HepG2 (cell line): ENCODE results near the gene ARHGEF40. TPM values are rescaled to one million over a fixed set of nuclear protein-coding genes. Genes with fewer than 3 reads are reported as not detected.
A peak's percentile ranks its signal among the peaks of the same experiment; 100 is the strongest.

ENCODE experiments used
- ATRX ChIP-seq: sonication (generic); formaldehyde crosslinking; IDR thresholded peaks from 2 replicates; pipeline ENCODE4 v1.4.0; 2020; ENCODE audit warnings: missing genetic modification reagents, borderline replicate concordance
- HNRNPUL1 ChIP-seq: fragments of 200-400 bp; formaldehyde crosslinking; IDR thresholded peaks from 2 replicates; pipeline ENCODE4 v1.6.1; 2017; ENCODE audit warnings: low read depth, mild to moderate bottlenecking, low read length, moderate library complexity
- KAT7 ChIP-seq: IDR thresholded peaks from 2 replicates; pipeline ENCODE4 v1.6.1; 2018; ENCODE audit warnings: borderline replicate concordance, missing compliant biosample characterization
- KLF13 ChIP-seq: sonication (generic); formaldehyde crosslinking; IDR thresholded peaks from 2 replicates; pipeline ENCODE4 v1.4.0; 2020; ENCODE audit warnings: mild to moderate bottlenecking, missing genetic modification reagents
- NFIB ChIP-seq: sonication (generic); formaldehyde crosslinking; IDR thresholded peaks from 2 replicates; pipeline ENCODE4 v1.9.0; 2021; ENCODE audit warnings: missing genetic modification reagents, mild to moderate bottlenecking, borderline replicate concordance
- NR0B2 ChIP-seq: sonication (generic); formaldehyde crosslinking; IDR thresholded peaks from 2 replicates; pipeline ENCODE4 v1.4.0; 2020; ENCODE audit warnings: mild to moderate bottlenecking, missing genetic modification reagents
- ONECUT2 ChIP-seq: sonication (generic); formaldehyde crosslinking; IDR thresholded peaks from 2 replicates; pipeline ENCODE4 v1.4.0; 2020; ENCODE audit warnings: missing genetic modification reagents
- PITX1 ChIP-seq: sonication (generic); formaldehyde crosslinking; IDR thresholded peaks from 2 replicates; pipeline ENCODE4 v1.5.1; 2020; ENCODE audit warnings: mild to moderate bottlenecking, missing genetic modification reagents
- SP2 ChIP-seq: sonication (generic); formaldehyde crosslinking; IDR thresholded peaks from 2 replicates; pipeline ENCODE4 v1.5.1; 2020; ENCODE audit warnings: mild to moderate bottlenecking, missing genetic modification reagents
- U2AF2 ChIP-seq: fragments of 200-400 bp; formaldehyde crosslinking; IDR thresholded peaks from 2 replicates; pipeline ENCODE4 v1.6.1; 2017; ENCODE audit warnings: low read depth, mild to moderate bottlenecking, low read length
- ZBTB2 ChIP-seq: sonication (generic); formaldehyde crosslinking; IDR thresholded peaks from 2 replicates; pipeline ENCODE4 v1.8.0; 2022; ENCODE audit warnings: low read depth, missing genetic modification reagents
- ZFP36L2 ChIP-seq: sonication (generic); formaldehyde crosslinking; IDR thresholded peaks from 2 replicates; pipeline ENCODE4 v1.4.0; 2020; ENCODE audit warnings: missing genetic modification reagents
- ZNF407 ChIP-seq: sonication (generic); formaldehyde crosslinking; IDR thresholded peaks from one replicate; pipeline ENCODE4 v1.5.1; 2020; ENCODE audit warnings: mild to moderate bottlenecking, missing genetic modification reagents; ENCODE audit errors: not compliant biosample characterization
- ZNF468 ChIP-seq: sonication (generic); formaldehyde crosslinking; IDR thresholded peaks from 2 replicates; pipeline ENCODE4 v1.8.0; 2022; ENCODE audit warnings: mild to moderate bottlenecking, moderate library complexity, missing genetic modification reagents
- ZNF607 ChIP-seq: sonication (generic); formaldehyde crosslinking; IDR thresholded peaks from 2 replicates; pipeline ENCODE4 v1.5.1; 2020; ENCODE audit warnings: missing genetic modification reagents, mild to moderate bottlenecking, borderline replicate concordance
- ZNF766 ChIP-seq: sonication (generic); formaldehyde crosslinking; IDR thresholded peaks from 2 replicates; pipeline ENCODE4 v1.5.0; 2020; ENCODE audit warnings: missing genetic modification reagents, borderline replicate concordance
- ZXDC ChIP-seq: sonication (generic); formaldehyde crosslinking; IDR thresholded peaks from 2 replicates; pipeline ENCODE4 v1.5.0; 2020; ENCODE audit warnings: mild to moderate bottlenecking, missing genetic modification reagents
- polyA plus RNA-seq, 8 experiments: library from polyadenylated mRNA; depleted of rRNA in 3 of 8; stranded (reverse) in 7 of 8; unstranded in 1 of 8; fragments of >200 nt; fragmentation: Illumina TruSeq in 4 of 8; extraction: Trizol in 4 of 8; gene quantifications; 2 replicates each; pipeline versions ENCODE4 v1.2.1 to v1.2.3, GENCODE V29; 2011 to 2016; ENCODE audit warnings: low read depth in 4 of 8, missing spikeins in 1 of 8, mixed read lengths in 1 of 8; ENCODE audit not compliant: insufficient read depth in 1 of 8
- total RNA-seq, 5 experiments: library from RNA; depleted of rRNA; stranded (reverse); fragments of >200 nt; fragmentation: Illumina TruSeq; extraction: Trizol; gene quantifications; 2 replicates each; pipeline ENCODE4 v1.2.3, GENCODE V29; 2016; ENCODE audit warnings: low read depth in 1 of 5

Gene ARHGEF40
- total and polyA plus RNA-seq, 2 of the 13 experiments (the other 11 are each of a cell fraction or from before 2014, with no cell fraction given): 28.1 to 78.1 TPM

- TF ChIP-seq ZNF407 (no peak), HNRNPUL1 (no peak), NFIB (CRISPR knock-in tag) (no peak), U2AF2 (no peak), KLF13 (CRISPR knock-in tag) (no peak), ZNF766 (CRISPR knock-in tag) (no peak), NR0B2 (no peak), SP2 (CRISPR knock-in tag) (no peak), ATRX (no peak), ZNF607 (CRISPR knock-in tag) (no peak; the same call in 1 of the 2 replicates), ZNF468 (CRISPR knock-in tag) (no peak), PITX1 (CRISPR knock-in tag) (no peak), ZXDC (peak; percentile 15), KAT7 (CRISPR knock-in tag) (no peak), ZFP36L2 (CRISPR knock-in tag) (no peak), ZBTB2 (no peak), ONECUT2 (CRISPR knock-in tag) (no peak)
Observed at GRCh38 chr14:21104448-21105060, 34.5 kb downstream of the ARHGEF40 start (continued).
